HCT116 (cell line): ENCODE data around the gene ARRDC1. TPM values are rescaled to one million over a fixed set of nuclear protein-coding genes. Genes with fewer than 3 reads are reported as not detected.

Source experiments
- ATAC-seq: fragments of 200-7000 bp; cut with Tn5 transposase; 2 replicates; pipeline ENCODE4 v1.9.1; 2020; ENCODE audit warnings: mild to moderate bottlenecking, moderate library complexity
- BruUV-seq: library from RNA; stranded (reverse); fragments of 400-500 nt; replicated peaks from 2 replicates; lab custom pipeline; 2021; lab: Mats Ljungman, UMichigan
- CTCF ChIA-PET: fragments of 300-600 bp; sonication (Branson Sonifier 250); formaldehyde crosslinking; loops from one replicate; lab custom pipeline; 2021; ENCODE audit warnings: antibody characterized with exemption; lab: Charles Lee
- POLR2A ChIA-PET: fragments of 300-600, 350-600 bp; sonication (Branson Sonifier 250); formaldehyde crosslinking; loops from one replicate; lab custom pipeline; 2021; ENCODE audit warnings: antibody characterized with exemption; lab: Charles Lee
- RAD21 ChIA-PET, 2 experiments: fragments of 300-600 bp; sonication (Branson Sonifier 250); formaldehyde crosslinking; loops; one replicate each; lab custom pipeline; 2023; ENCODE audit warnings: low total read pairs in 2 of 2; ENCODE audit not compliant: uncharacterized antibody in 2 of 2, unreplicated experiment in 2 of 2, low non-redundant PET in 1 of 2; lab: Charles Lee
- DNase-seq: peaks from one replicate; pipeline ENCODE4 v3.0.0-alpha.2; 2010; ENCODE audit warnings: low read depth, low spot score
- H2AFZ ChIP-seq: fragments of 200-600 bp; shearing (Covaris generic), sonication (generic); 2 replicates; pipeline ENCODE4 v1.6.1; 2017; ENCODE audit warnings: low read depth, mixed run types, mixed read lengths, antibody characterized with exemption, low read length; ENCODE audit not compliant: poor library complexity, severe bottlenecking
- H3K27ac ChIP-seq: 2 replicates; pipeline ENCODE4 v1.5.1; 2012; ENCODE audit warnings: low read depth, low read length
- H3K27me3 ChIP-seq: fragments of 200-600 bp; sonication (generic); 2 replicates; pipeline ENCODE4 v1.6.1; 2016; ENCODE audit warnings: mixed run types, low read length, mixed read lengths; ENCODE audit not compliant: insufficient read depth
- H3K36me3 ChIP-seq, 2 experiments: fragments of 200-500 bp in 1 of 2; fragments of 200-600 bp in 1 of 2; sonication (Bioruptor generic) in 1 of 2; sonication (generic) in 1 of 2; 2 replicates each; pipeline versions ENCODE4 v1.5.1 to v1.6.1; 2014 to 2016; ENCODE audit warnings: low read length in 2 of 2, inconsistent platforms in 1 of 2, mixed read lengths in 1 of 2, mixed run types in 1 of 2; ENCODE audit not compliant: insufficient read depth in 2 of 2, control insufficient read depth in 1 of 2
- H3K4me1 ChIP-seq, 2 experiments: fragments of 200-600 bp in 1 of 2; sonication (generic) in 1 of 2; 2 replicates each; pipeline versions ENCODE4 v1.5.1 to v1.6.1; 2012 to 2017; ENCODE audit warnings: low read length in 2 of 2, inconsistent platforms in 1 of 2, mild to moderate bottlenecking in 1 of 2, mixed read lengths in 1 of 2, mixed run types in 1 of 2, moderate library complexity in 1 of 2; ENCODE audit not compliant: insufficient read depth in 2 of 2, control insufficient read depth in 1 of 2
- H3K4me2 ChIP-seq: fragments of 200-600 bp; sonication (generic); 2 replicates; pipeline ENCODE4 v1.6.1; 2017; ENCODE audit warnings: mixed run types, low read length, mixed read lengths
- H3K4me3 ChIP-seq, 2 experiments: fragments of 200-600 bp in 1 of 2; sonication (generic) in 1 of 2; replicated peaks in 1 of 2; 2 replicates each; pipeline ENCODE4 v1.5.1; 2011 to 2016; ENCODE audit warnings: low read length in 2 of 2, control low read depth in 1 of 2, low read depth in 1 of 2, mild to moderate bottlenecking in 1 of 2, mixed read lengths in 1 of 2, mixed run types in 1 of 2
- H3K79me2 ChIP-seq: fragments of 200-600 bp; sonication (generic); 2 replicates; pipeline ENCODE4 v1.6.1; 2017; ENCODE audit warnings: mild to moderate bottlenecking, mixed run types, low read length, moderate library complexity, mixed read lengths; ENCODE audit not compliant: insufficient read depth
- H3K9ac ChIP-seq: fragments of 200-600 bp; sonication (generic); 2 replicates; pipeline ENCODE4 v1.6.1; 2016; ENCODE audit warnings: low read length, mixed read lengths
- H3K9me2 ChIP-seq: fragments of 200-600 bp; sonication (generic), shearing (Covaris generic); 2 replicates; pipeline ENCODE4 v1.6.1; 2017; ENCODE audit warnings: mixed run types, mild to moderate bottlenecking, moderate library complexity; ENCODE audit not compliant: insufficient read depth
- H3K9me3 ChIP-seq, 2 experiments: fragments of 200-500 bp in 1 of 2; fragments of 200-600 bp in 1 of 2; sonication (Bioruptor generic) in 1 of 2; sonication (generic) in 1 of 2; 2 replicates each; pipeline ENCODE4 v1.6.1; 2014 to 2017; ENCODE audit warnings: low read length in 2 of 2, mixed read lengths in 2 of 2, inconsistent platforms in 1 of 2, low read depth in 1 of 2, mild to moderate bottlenecking in 1 of 2, mixed run types in 1 of 2, moderate library complexity in 1 of 2; ENCODE audit not compliant: control insufficient read depth in 1 of 2, insufficient read depth in 1 of 2
- H4K20me1 ChIP-seq: fragments of 200-600 bp; sonication (generic), shearing (Covaris generic); 2 replicates; pipeline ENCODE4 v1.6.1; 2017; ENCODE audit warnings: mixed run types, mild to moderate bottlenecking, moderate library complexity; ENCODE audit not compliant: insufficient read depth
- CBX3 ChIP-seq: IDR thresholded peaks from 2 replicates; pipeline ENCODE4 v1.6.1; 2012; ENCODE audit warnings: low read depth
- EGR1 ChIP-seq: IDR thresholded peaks from 2 replicates; pipeline ENCODE4 v1.6.1; 2012; ENCODE audit warnings: low read depth
- EZH2 ChIP-seq: fragments of 200-600 bp; sonication (generic); IDR thresholded peaks from 2 replicates; pipeline ENCODE4 v1.6.1; 2017; ENCODE audit warnings: antibody characterized with exemption, mixed run types
- EZH2phosphoT487 ChIP-seq: fragments of 200-600 bp; IDR thresholded peaks from 2 replicates; pipeline ENCODE4 v1.6.1; 2018; ENCODE audit warnings: antibody characterized with exemption, borderline replicate concordance
- POLR2A ChIP-seq: IDR thresholded peaks from 2 replicates; pipeline ENCODE4 v1.7.0; 2011; ENCODE audit warnings: borderline replicate concordance; ENCODE audit not compliant: insufficient read depth, insufficient read length; ENCODE audit errors: extremely low read depth
- POLR2AphosphoS5 ChIP-seq: IDR thresholded peaks from 2 replicates; pipeline ENCODE4 v1.6.1; 2011; ENCODE audit warnings: mild to moderate bottlenecking, low read depth, low read length, moderate library complexity
- SIN3A ChIP-seq: IDR thresholded peaks from 2 replicates; pipeline ENCODE4 v1.6.1; 2012; ENCODE audit warnings: low read depth
- TCF7L2 ChIP-seq: IDR thresholded peaks from 2 replicates; pipeline ENCODE4 v1.7.0; 2011; ENCODE audit warnings: borderline replicate concordance, inconsistent platforms; ENCODE audit not compliant: insufficient read depth, insufficient read length; ENCODE audit errors: extremely low read depth
- ZFX ChIP-seq: fragments of 450-650 bp; IDR thresholded peaks from 2 replicates; pipeline ENCODE4 v1.6.1; 2017
- ZNF274 ChIP-seq: fragments of 200-500 bp; sonication (Bioruptor generic); IDR thresholded peaks from 2 replicates; pipeline ENCODE4 v1.6.1; 2014; ENCODE audit warnings: mild to moderate bottlenecking, low read depth, low read length, inconsistent platforms
- intact Hi-C: fragments of 100-400 bp; cut with micrococcal nuclease; formaldehyde crosslinking; loops from 2 replicates; pipeline ENCODE4 v1.10.0; 2022
- total RNA-seq: library from RNA; stranded (reverse); gene quantifications from one replicate; pipeline ENCODE4 v1.2.1, GENCODE V29; 2021; ENCODE audit not compliant: unreplicated experiment
- TF ChIP-seq, protein P1 (sequence below): IDR thresholded peaks from 2 replicates; pipeline ENCODE4 v1.6.1; 2012

The ARRDC1 gene
- total RNA-seq, 1 experiment from 2014 or later, result 82.8 TPM

DNA sequence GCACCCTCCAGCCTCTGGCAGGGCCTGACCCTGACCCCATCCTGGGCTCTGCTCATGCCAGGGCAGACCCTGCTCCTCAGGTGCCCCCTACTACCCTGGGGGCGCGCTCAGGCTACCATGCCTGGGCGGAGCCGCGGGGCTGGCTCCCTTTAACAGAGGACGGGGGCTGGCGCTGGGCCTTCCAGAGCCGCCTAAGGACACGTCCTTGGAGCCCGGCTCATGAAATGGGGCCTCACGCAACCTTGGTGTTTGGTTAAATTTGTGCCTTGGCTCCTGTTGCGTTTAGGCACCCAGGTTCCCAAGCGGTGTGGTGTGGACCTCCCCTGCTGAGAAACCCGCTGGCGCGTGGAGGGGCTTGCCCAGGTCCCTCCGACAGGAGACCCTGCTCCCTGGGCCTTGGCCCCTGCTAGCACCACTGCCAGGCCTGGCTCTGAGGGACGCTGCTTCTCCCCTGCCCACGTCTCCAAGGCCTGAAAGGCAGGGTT is 9.9 kb downstream of the ARRDC1 start (continued):
- no peak for TF ChIP-seq EZH2

DNA sequence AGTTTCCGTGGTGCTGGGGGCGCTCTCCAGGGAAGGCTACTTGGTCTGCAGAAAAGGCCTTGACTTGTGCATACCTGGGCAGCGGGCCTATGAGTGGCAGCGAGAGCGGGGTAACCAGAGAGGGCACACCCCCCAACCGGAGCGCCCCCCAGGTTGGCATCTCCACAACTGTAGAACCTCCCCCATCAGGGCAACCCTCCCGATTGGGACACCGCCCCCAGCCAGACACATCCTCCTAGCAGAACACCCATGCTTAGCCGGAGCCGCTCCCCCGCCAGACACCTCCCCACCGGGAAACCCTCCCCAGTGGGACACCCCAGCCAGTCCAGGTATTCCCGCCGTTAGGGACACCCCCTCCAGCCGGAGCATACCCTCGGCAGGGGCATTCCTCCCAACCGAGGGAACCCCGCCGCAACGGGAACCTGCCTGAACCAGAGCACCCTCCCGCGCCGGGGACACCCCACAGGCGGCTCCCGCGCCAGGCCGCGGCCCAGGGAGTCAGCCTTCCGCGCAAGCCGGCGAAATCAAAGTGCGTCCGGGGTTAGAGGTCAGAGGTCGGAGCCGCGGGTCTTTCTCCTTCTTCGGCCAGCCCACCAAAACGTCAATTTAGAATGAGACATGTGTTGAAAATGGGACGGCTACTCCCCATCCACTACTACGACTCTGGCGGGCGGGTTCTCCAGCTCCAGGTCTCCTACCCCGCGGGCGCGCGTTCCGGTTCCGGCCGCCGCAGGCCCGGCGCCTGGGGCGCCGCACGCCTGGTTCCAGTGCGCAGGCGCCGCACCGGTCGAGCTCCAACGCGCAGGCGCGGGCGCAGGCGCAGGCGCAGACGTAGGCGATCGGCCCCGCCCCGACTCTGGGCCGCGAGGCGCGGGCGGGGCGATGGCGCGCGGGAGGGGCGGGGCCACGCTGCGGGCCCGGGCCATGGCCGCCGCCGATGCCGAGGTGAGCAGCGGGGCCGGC is 12.9 kb downstream of the ARRDC1 start, which contains the start of gene EHMT1:
TSS of gene EHMT1 (plus strand) at position 901 of the 963 bp plus-strand sequence. CDS start at position 925, 24 bp downstream.
- peak within 1 kb of the TSS; percentile 96 to 99 for H3K4me3 ChIP-seq
- peaks cover 71% of the 10 kb centered on the region for H3K79me2 ChIP-seq
- no peaks in the 10 kb centered on the region for H3K9me2 ChIP-seq
- ChIA-PET POLR2A (interaction anchor here (0.8 to 1.0 kb wide), 3 partner anchors 13 to 36 kb away, joined by 3 read pairs; partner anchors contain the start of gene ARRDC1), RAD21 (no interaction called here), CTCF (interaction anchor here (0.9 to 1.2 kb wide), 2 partner anchors 66 to 77 kb away, joined by 3 to 4 read pairs; partner anchors contain the start of gene MRPL41)
- TF ChIP-seq SIN3A, result no peak
- TF ChIP-seq ZNF274, result no peak
- peak; percentile 91 for TF ChIP-seq ZFX
- TF ChIP-seq POLR2A, result peak; percentile 55
- no peak for TF ChIP-seq CBX3
- TF ChIP-seq EZH2, result no peak
- TF ChIP-seq EZH2phosphoT487, result no peak
- TF ChIP-seq, protein P1, sequence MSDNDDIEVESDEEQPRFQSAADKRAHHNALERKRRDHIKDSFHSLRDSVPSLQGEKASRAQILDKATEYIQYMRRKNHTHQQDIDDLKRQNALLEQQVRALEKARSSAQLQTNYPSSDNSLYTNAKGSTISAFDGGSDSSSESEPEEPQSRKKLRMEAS, result no peak
- peak; percentile 73 for TF ChIP-seq POLR2AphosphoS5
- peak; percentile 83 for TF ChIP-seq TCF7L2
- TF ChIP-seq EGR1, result no peak
- H3K4me2 ChIP-seq, result peak within 1 kb of the TSS; percentile 97
- H3K27me3 ChIP-seq, result no peaks in the 10 kb centered on the region
- H3K9ac ChIP-seq, result peak within 1 kb of the TSS; percentile 97
- H4K20me1 ChIP-seq, result peaks cover 5% of the 10 kb centered on the region; the same call in 1 of the 2 replicates
- no peak within 1 kb of the TSS for H2AFZ ChIP-seq
- DNase-seq, result peak; percentile 50
- BruUV-seq, result TSS peak; percentile 79
- intact Hi-C loops, result no loop called here
- H3K4me1 ChIP-seq, result peaks cover 23 to 39% of the 10 kb centered on the region in 2 experiments
- peak within 1 kb of the TSS; percentile 98 for H3K27ac ChIP-seq
- no peaks in the 10 kb centered on the region for H3K9me3 ChIP-seq
- peaks cover 2 to 31% of the 10 kb centered on the region in 2 experiments; a peak in 2 of 4 replicates for H3K36me3 ChIP-seq
- peak; percentile 78 for ATAC-seq
